HAP-1 (cell line): Measurements from ENCODE around the gene ZNF177.
A peak's percentile ranks its signal among the peaks of the same experiment; 100 is the strongest.
"Not testable (repeated sequence)": the region's sequence is repeated elsewhere in the genome, so short reads cannot be mapped to it uniquely, and the experiment has no call there.

Experiments
- DNase-seq, 2 experiments: peaks; one replicate each; pipeline ENCODE4 v3.0.0-alpha.2; 2016 to 2020; ENCODE audit warnings: low spot score in 2 of 2
- H3K27me3 ChIP-seq: fragments of 250-450 bp; sonication (Bioruptor Pico); 2 replicates; pipeline ENCODE4 v1.5.1; 2020; ENCODE audit warnings: low read depth, mild to moderate bottlenecking, moderate library complexity
- H3K36me3 ChIP-seq: fragments of 250-450 bp; sonication (Bioruptor Pico); replicated peaks from 2 replicates; pipeline ENCODE4 v1.5.1; 2020; ENCODE audit warnings: mild to moderate bottlenecking
- H3K4me1 ChIP-seq: fragments of 250-450 bp; sonication (Bioruptor Pico); 2 replicates; pipeline ENCODE4 v1.5.1; 2020; ENCODE audit warnings: mild to moderate bottlenecking
- H3K4me3 ChIP-seq: fragments of 250-450 bp; sonication (Bioruptor Pico); 2 replicates; pipeline ENCODE4 v1.5.1; 2020; ENCODE audit warnings: mild to moderate bottlenecking, moderate library complexity
- H3K9me3 ChIP-seq: fragments of 250-450 bp; sonication (Bioruptor Pico); 2 replicates; pipeline ENCODE4 v1.5.1; 2020; ENCODE audit warnings: mild to moderate bottlenecking, moderate library complexity
- in situ Hi-C: fragments of 300-500 bp; cut with MboI; formaldehyde crosslinking; loops from 3 replicates; pipeline ENCODE4 v1.14.3; 2020; ENCODE audit warnings: low sequenced_read_pairs, inconsistent platforms, mixed read lengths

Gene ZNF177

GRCh38 chr19:9362905-9363304 lies at the start of gene ZNF177:
TSS of gene ZNF177 (plus strand) at chr19:9363013. CDS start at chr19:9378312, 15,299 bp downstream.
- no peak for DNase-seq
- in situ Hi-C loops = no loop called here
- H3K9me3 ChIP-seq = no peaks in the 10 kb centered on the region
- H3K4me3 ChIP-seq = no peak within 1 kb of the TSS
- no peaks in the 10 kb centered on the region for H3K36me3 ChIP-seq
- no peaks in the 10 kb centered on the region for H3K27me3 ChIP-seq
- no peaks in the 10 kb centered on the region for H3K4me1 ChIP-seq

- H3K4me1 ChIP-seq = no peaks in the 10 kb centered on the region
- in situ Hi-C loops = loop anchor here (25.0 kb wide), 1 partner anchor 474 kb away; no protein-coding TSS in a partner anchor
Observed at GRCh38 chr19:9313756-9314155, 49.1 kb upstream of the ZNF177 start.

GRCh38 chr19:9321338-9321737 lies 41.5 kb upstream of the ZNF177 start:
- H3K4me3 ChIP-seq = no peak overlapping the region
- H3K36me3 ChIP-seq = no peaks in the 10 kb centered on the region
- in situ Hi-C loops = loop anchor here (25.0 kb wide), 1 partner anchor 466 kb away; no protein-coding TSS in a partner anchor
- H3K27me3 ChIP-seq = no peaks in the 10 kb centered on the region
- peaks cover 3% of the 10 kb centered on the region; the same call in 1 of the 2 replicates for H3K4me1 ChIP-seq
- no peak for DNase-seq
- H3K9me3 ChIP-seq = peaks cover 8% of the 10 kb centered on the region

More at GRCh38 chr19:9313756-9314155, 49.1 kb upstream of the ZNF177 start:
- 0 out of 2 replicates have a peak, but pooled peaks cover 3% of the 10 kb centered on the region for H3K36me3 ChIP-seq
- no peak for DNase-seq
- H3K27me3 ChIP-seq = no peaks in the 10 kb centered on the region
- no peak overlapping the region for H3K4me3 ChIP-seq
- no peaks in the 10 kb centered on the region for H3K9me3 ChIP-seq

GRCh38 chr19:9321756-9322155 lies 41.1 kb upstream of the ZNF177 start:
- H3K27me3 ChIP-seq, H3K4me1 ChIP-seq, DNase-seq, H3K4me3 ChIP-seq, H3K9me3 ChIP-seq, H3K36me3 ChIP-seq: not testable (repeated sequence)
- in situ Hi-C loops = loop anchor here (25.0 kb wide), 1 partner anchor 466 kb away; no protein-coding TSS in a partner anchor

- H3K4me1 ChIP-seq, H3K27me3 ChIP-seq, H3K4me3 ChIP-seq, H3K9me3 ChIP-seq, H3K36me3 ChIP-seq, DNase-seq: not testable (repeated sequence)
- in situ Hi-C loops = loop anchor here (25.0 kb wide), 1 partner anchor 465 kb away; no protein-coding TSS in a partner anchor
Observed at GRCh38 chr19:9322201-9322600, 40.6 kb upstream of the ZNF177 start.

- Histone ChIP-seq H3K4me1 (peaks cover 3% of the 10 kb centered on the region; the same call in 1 of the 2 replicates), H3K36me3 (no peaks in the 10 kb centered on the region), H3K9me3 (peaks cover 8% of the 10 kb centered on the region), H3K27me3 (no peaks in the 10 kb centered on the region), H3K4me3 (peak overlapping the region; percentile 62)
- peak; percentile 41 to 71 for DNase-seq
- in situ Hi-C loops = loop anchor here (25.0 kb wide), 1 partner anchor 464 kb away; no protein-coding TSS in a partner anchor
Observed at GRCh38 chr19:9323557-9323918, 39.3 kb upstream of the ZNF177 start.

GRCh38 chr19:9323919-9324583 lies 38.8 kb upstream of the ZNF177 start, which contains the start of gene ZNF559:
TSS of gene ZNF559 (plus strand) at chr19:9324179. CDS start at chr19:9338550, 14,371 bp downstream.
- no peaks in the 10 kb centered on the region for H3K27me3 ChIP-seq
- H3K4me1 ChIP-seq = peaks cover 3% of the 10 kb centered on the region; the same call in 1 of the 2 replicates
- H3K4me3 ChIP-seq = peak within 1 kb of the TSS; percentile 62
- peaks cover 8% of the 10 kb centered on the region for H3K9me3 ChIP-seq
- in situ Hi-C loops = loop anchor here (25.0 kb wide), 1 partner anchor 463 kb away; no protein-coding TSS in a partner anchor
- no peaks in the 10 kb centered on the region for H3K36me3 ChIP-seq
- DNase-seq = peak; percentile 90 to 95

GRCh38 chr19:9324584-9324962 lies 38.2 kb upstream of the ZNF177 start:
- Histone ChIP-seq H3K27me3 (no peaks in the 10 kb centered on the region), H3K9me3 (peaks cover 8% of the 10 kb centered on the region)
- DNase-seq = no peak

GRCh38 chr19:9329999-9330398 lies 32.8 kb upstream of the ZNF177 start:
- in situ Hi-C loops = no loop called here

More at GRCh38 chr19:9324584-9324962, 38.2 kb upstream of the ZNF177 start:
- H3K4me3 ChIP-seq = peak overlapping the region; percentile 62
- no peaks in the 10 kb centered on the region for H3K36me3 ChIP-seq
- in situ Hi-C loops = loop anchor here (25.0 kb wide), 1 partner anchor 463 kb away; no protein-coding TSS in a partner anchor
- H3K4me1 ChIP-seq = peaks cover 3% of the 10 kb centered on the region; the same call in 1 of the 2 replicates

GRCh38 chr19:9342610-9343304 lies 20.1 kb upstream of the ZNF177 start:
- in situ Hi-C loops = no loop called here
- peaks cover 23% of the 10 kb centered on the region for H3K9me3 ChIP-seq
- H3K4me3 ChIP-seq = no peak overlapping the region
- DNase-seq = no peak
- H3K36me3 ChIP-seq = no peaks in the 10 kb centered on the region
- no peaks in the 10 kb centered on the region for H3K27me3 ChIP-seq
- H3K4me1 ChIP-seq = no peaks in the 10 kb centered on the region

More at GRCh38 chr19:9329999-9330398, 32.8 kb upstream of the ZNF177 start:
- H3K27me3 ChIP-seq = no peaks in the 10 kb centered on the region
- H3K36me3 ChIP-seq = no peaks in the 10 kb centered on the region
- H3K4me1 ChIP-seq = no peaks in the 10 kb centered on the region
- no peak overlapping the region for H3K4me3 ChIP-seq
- no peak for DNase-seq
- H3K9me3 ChIP-seq = peaks cover 3% of the 10 kb centered on the region

- in situ Hi-C loops = no loop called here
Observed at GRCh38 chr19:9345005-9345404, 17.8 kb upstream of the ZNF177 start.

GRCh38 chr19:9348253-9348652 lies 14.6 kb upstream of the ZNF177 start:
- Histone ChIP-seq H3K36me3 (no peaks in the 10 kb centered on the region), H3K27me3 (no peaks in the 10 kb centered on the region), H3K4me3 (no peak overlapping the region), H3K4me1 (no peaks in the 10 kb centered on the region), H3K9me3 (peaks cover 6% of the 10 kb centered on the region)
- no peak for DNase-seq
- in situ Hi-C loops = no loop called here

More at GRCh38 chr19:9345005-9345404, 17.8 kb upstream of the ZNF177 start:
- Histone ChIP-seq H3K36me3 (no peaks in the 10 kb centered on the region), H3K4me3 (no peak overlapping the region), H3K9me3 (peaks cover 19% of the 10 kb centered on the region), H3K4me1 (no peaks in the 10 kb centered on the region), H3K27me3 (no peaks in the 10 kb centered on the region)
- no peak for DNase-seq

- no peaks in the 10 kb centered on the region for H3K27me3 ChIP-seq
- no peak for DNase-seq
- H3K4me1 ChIP-seq = no peaks in the 10 kb centered on the region
- in situ Hi-C loops = no loop called here
- no peak overlapping the region for H3K4me3 ChIP-seq
- no peaks in the 10 kb centered on the region for H3K36me3 ChIP-seq
- peaks cover 3% of the 10 kb centered on the region; the same call in 1 of the 2 replicates for H3K9me3 ChIP-seq
Observed at GRCh38 chr19:9348671-9349070, 14.1 kb upstream of the ZNF177 start.

GRCh38 chr19:9352505-9352904 lies 10.3 kb upstream of the ZNF177 start:
- in situ Hi-C loops = no loop called here
- Histone ChIP-seq H3K4me3 (no peak overlapping the region), H3K27me3 (no peaks in the 10 kb centered on the region), H3K36me3 (no peaks in the 10 kb centered on the region), H3K9me3 (no peaks in the 10 kb centered on the region; the same call in 1 of the 2 replicates), H3K4me1 (no peaks in the 10 kb centered on the region)
- DNase-seq = no peak
